ENCODE measurements around the gene SYNPO.

SYNPO gene

GRCh38 chr5:150658121-150658520 is 17.7 kb downstream of the SYNPO start:
- DNase-seq (ENCODE audit: low spot score) = no peak

GRCh38 chr5:150658699-150659265 is 18.3 kb downstream of the SYNPO start:
- DNase-seq (ENCODE audit: low spot score) = no peak

- DNase-seq (ENCODE audit: low spot score) = no peak
Observed at GRCh38 chr5:150659360-150660107, 19.1 kb downstream of the SYNPO start.

GRCh38 chr5:150660108-150660831 is 19.8 kb downstream of the SYNPO start:
- DNase-seq (ENCODE audit: low spot score) = no peak

- no peak for DNase-seq (ENCODE audit: low spot score)
Observed at GRCh38 chr5:150661086-150661485, 20.6 kb downstream of the SYNPO start, which contains the start of gene MYOZ3. Gene MYOZ3 (plus strand): TSS chr5:150661251. CDS start chr5:150662942, 1,691 bp downstream.

- no peak for DNase-seq (ENCODE audit: low spot score)
Observed at GRCh38 chr5:150661821-150662596, 21.5 kb downstream of the SYNPO start.

- DNase-seq (ENCODE audit: low spot score) = no peak
Observed at GRCh38 chr5:150662731-150663516, 22.5 kb downstream of the SYNPO start.

- DNase-seq (ENCODE audit: low spot score) = no peak
Observed at GRCh38 chr5:150663936-150664335, 23.5 kb downstream of the SYNPO start.

- DNase-seq (ENCODE audit: low spot score) = no peak
Observed at GRCh38 chr5:150665044-150665443, 24.6 kb downstream of the SYNPO start.

GRCh38 chr5:150670275-150670947 is 30.0 kb downstream of the SYNPO start:
- no peak for DNase-seq (ENCODE audit: low spot score)

- DNase-seq (ENCODE audit: low spot score) = no peak
Observed at GRCh38 chr5:150670948-150671310, 30.5 kb downstream of the SYNPO start.

GRCh38 chr5:150671509-150672236 is 31.2 kb downstream of the SYNPO start:
- DNase-seq (ENCODE audit: low spot score) = no peak

GRCh38 chr5:150672237-150672883 is 31.9 kb downstream of the SYNPO start:
- peak; percentile 3 for DNase-seq (ENCODE audit: low spot score)

GRCh38 chr5:150672884-150673275 is 32.4 kb downstream of the SYNPO start:
- no peak for DNase-seq (ENCODE audit: low spot score)

GRCh38 chr5:150674341-150674821 is 33.9 kb downstream of the SYNPO start:
- no peak for DNase-seq (ENCODE audit: low spot score)

- no peak for DNase-seq (ENCODE audit: low spot score)
Observed at GRCh38 chr5:150675069-150675468, 34.6 kb downstream of the SYNPO start.

GRCh38 chr5:150676578-150676977 is 36.1 kb downstream of the SYNPO start:
- DNase-seq (ENCODE audit: low spot score) = no peak

- DNase-seq (ENCODE audit: low spot score) = no peak
Observed at GRCh38 chr5:150689120-150689519, 48.7 kb downstream of the SYNPO start.

GRCh38 chr5:150690760-150691159 is 50.3 kb downstream of the SYNPO start:
- DNase-seq (ENCODE audit: low spot score) = no peak

GRCh38 chr5:150692276-150692675 is 51.8 kb downstream of the SYNPO start:
- no peak for DNase-seq (ENCODE audit: low spot score)

All from activated CD4-positive, alpha-beta T cell treated with anti-CD3 and anti-CD28 coated beads, Interleukin-2, Interleukin-4, amounts not matched to agents 100 ng/mL and 50 ng/mL, durations not matched to agents 16 hours and 8 hours (primary cell).